ENCODE data around the gene SV2A. TPM values are rescaled to one million over a fixed set of nuclear protein-coding genes. Genes with fewer than 3 reads are reported as not detected.
A peak's percentile ranks its signal among the peaks of the same experiment; 100 is the strongest.

SV2A gene
- total RNA-seq, 1 experiment from 2014 or later: 47.1 TPM

- POLR2A ChIA-PET: interaction anchor here (0.6 to 2.2 kb wide), 7 partner anchors 10 to 1219 kb away, joined by 3 to 16 read pairs (median 4); a partner anchor contains a TSS
- peak overlapping the region; percentile 77 for H3K4me3 Mint-ChIP-seq
Observed at GRCh38 chr1:149937759-149938158, 20.1 kb upstream of the SV2A start.

GRCh38 chr1:149936992-149937705 is 19.5 kb upstream of the SV2A start:
- Mint-ChIP-seq H3K36me3 (no peaks in the 10 kb centered on the region), H3K27ac (peak overlapping the region; percentile 94), H3K27me3 (ENCODE audit: low read depth) (no peaks in the 10 kb centered on the region; the same call in 1 of the 2 replicates), H3K9me3 (no peaks in the 10 kb centered on the region), H3K4me1 (peaks cover 58% of the 10 kb centered on the region), H3K4me3 (peak overlapping the region; percentile 77)
- DNase-seq (ENCODE audit: low spot score) (no peak), ATAC-seq (peak; percentile 33)
- POLR2A ChIA-PET: interaction anchor here (0.6 to 2.2 kb wide), 8 partner anchors 9 to 422 kb away, joined by 3 to 16 read pairs (median 4); a partner anchor contains a TSS
- CTCF ChIA-PET: interaction anchor here (0.5 to 1.5 kb wide), 3 partner anchors 9 to 250 kb away, joined by 4 to 7 read pairs (median 5); partner anchors contain the start of gene SF3B4
- TF ChIP-seq, protein P1, sequence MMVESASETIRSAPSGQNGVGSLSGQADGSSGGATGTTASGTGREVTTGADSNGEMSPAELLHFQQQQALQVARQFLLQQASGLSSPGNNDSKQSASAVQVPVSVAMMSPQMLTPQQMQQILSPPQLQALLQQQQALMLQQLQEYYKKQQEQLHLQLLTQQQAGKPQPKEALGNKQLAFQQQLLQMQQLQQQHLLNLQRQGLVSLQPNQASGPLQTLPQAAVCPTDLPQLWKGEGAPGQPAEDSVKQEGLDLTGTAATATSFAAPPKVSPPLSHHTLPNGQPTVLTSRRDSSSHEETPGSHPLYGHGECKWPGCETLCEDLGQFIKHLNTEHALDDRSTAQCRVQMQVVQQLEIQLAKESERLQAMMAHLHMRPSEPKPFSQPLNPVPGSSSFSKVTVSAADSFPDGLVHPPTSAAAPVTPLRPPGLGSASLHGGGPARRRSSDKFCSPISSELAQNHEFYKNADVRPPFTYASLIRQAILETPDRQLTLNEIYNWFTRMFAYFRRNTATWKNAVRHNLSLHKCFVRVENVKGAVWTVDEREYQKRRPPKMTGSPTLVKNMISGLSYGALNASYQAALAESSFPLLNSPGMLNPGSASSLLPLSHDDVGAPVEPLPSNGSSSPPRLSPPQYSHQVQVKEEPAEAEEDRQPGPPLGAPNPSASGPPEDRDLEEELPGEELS (CRISPR knock-in tag; IDR thresholded peaks at IDR 0.05): no peak
- no peak for TF ChIP-seq IRF1 (CRISPR knock-in tag; IDR thresholded peaks at IDR 0.05)
- TF ChIP-seq, protein P2, sequence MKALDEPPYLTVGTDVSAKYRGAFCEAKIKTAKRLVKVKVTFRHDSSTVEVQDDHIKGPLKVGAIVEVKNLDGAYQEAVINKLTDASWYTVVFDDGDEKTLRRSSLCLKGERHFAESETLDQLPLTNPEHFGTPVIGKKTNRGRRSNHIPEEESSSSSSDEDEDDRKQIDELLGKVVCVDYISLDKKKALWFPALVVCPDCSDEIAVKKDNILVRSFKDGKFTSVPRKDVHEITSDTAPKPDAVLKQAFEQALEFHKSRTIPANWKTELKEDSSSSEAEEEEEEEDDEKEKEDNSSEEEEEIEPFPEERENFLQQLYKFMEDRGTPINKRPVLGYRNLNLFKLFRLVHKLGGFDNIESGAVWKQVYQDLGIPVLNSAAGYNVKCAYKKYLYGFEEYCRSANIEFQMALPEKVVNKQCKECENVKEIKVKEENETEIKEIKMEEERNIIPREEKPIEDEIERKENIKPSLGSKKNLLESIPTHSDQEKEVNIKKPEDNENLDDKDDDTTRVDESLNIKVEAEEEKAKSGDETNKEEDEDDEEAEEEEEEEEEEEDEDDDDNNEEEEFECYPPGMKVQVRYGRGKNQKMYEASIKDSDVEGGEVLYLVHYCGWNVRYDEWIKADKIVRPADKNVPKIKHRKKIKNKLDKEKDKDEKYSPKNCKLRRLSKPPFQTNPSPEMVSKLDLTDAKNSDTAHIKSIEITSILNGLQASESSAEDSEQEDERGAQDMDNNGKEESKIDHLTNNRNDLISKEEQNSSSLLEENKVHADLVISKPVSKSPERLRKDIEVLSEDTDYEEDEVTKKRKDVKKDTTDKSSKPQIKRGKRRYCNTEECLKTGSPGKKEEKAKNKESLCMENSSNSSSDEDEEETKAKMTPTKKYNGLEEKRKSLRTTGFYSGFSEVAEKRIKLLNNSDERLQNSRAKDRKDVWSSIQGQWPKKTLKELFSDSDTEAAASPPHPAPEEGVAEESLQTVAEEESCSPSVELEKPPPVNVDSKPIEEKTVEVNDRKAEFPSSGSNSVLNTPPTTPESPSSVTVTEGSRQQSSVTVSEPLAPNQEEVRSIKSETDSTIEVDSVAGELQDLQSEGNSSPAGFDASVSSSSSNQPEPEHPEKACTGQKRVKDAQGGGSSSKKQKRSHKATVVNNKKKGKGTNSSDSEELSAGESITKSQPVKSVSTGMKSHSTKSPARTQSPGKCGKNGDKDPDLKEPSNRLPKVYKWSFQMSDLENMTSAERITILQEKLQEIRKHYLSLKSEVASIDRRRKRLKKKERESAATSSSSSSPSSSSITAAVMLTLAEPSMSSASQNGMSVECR (CRISPR knock-in tag; IDR thresholded peaks at IDR 0.05; ENCODE audit: borderline replicate concordance): no peak
- TF ChIP-seq RORB (CRISPR knock-in tag; IDR thresholded peaks at IDR 0.05): no peak
- TF ChIP-seq NR2C2 (CRISPR knock-in tag; IDR thresholded peaks at IDR 0.05): no peak
- TF ChIP-seq CDX4 (CRISPR knock-in tag; IDR thresholded peaks at IDR 0.05; ENCODE audit: borderline replicate concordance): no peak
- TF ChIP-seq RELA (CRISPR knock-in tag; IDR thresholded peaks at IDR 0.05; ENCODE audit: borderline replicate concordance): no peak
- TF ChIP-seq TCF7 (CRISPR knock-in tag; IDR thresholded peaks at IDR 0.05; ENCODE audit: low read depth): no peak

More at GRCh38 chr1:149937759-149938158, 20.1 kb upstream of the SV2A start:
- no peak for ATAC-seq
- H3K9me3 Mint-ChIP-seq: no peaks in the 10 kb centered on the region
- no peak for DNase-seq (ENCODE audit: low spot score)
- no peaks in the 10 kb centered on the region for H3K36me3 Mint-ChIP-seq
- H3K4me1 Mint-ChIP-seq: peaks cover 60% of the 10 kb centered on the region
- H3K27ac Mint-ChIP-seq: peak overlapping the region; percentile 94
- TF ChIP-seq ZNF512 (CRISPR knock-in tag; IDR thresholded peaks at IDR 0.05; ENCODE audit: borderline replicate concordance) (no peak), RELA (CRISPR knock-in tag; IDR thresholded peaks at IDR 0.05; ENCODE audit: borderline replicate concordance) (no peak), ATF6 (CRISPR knock-in tag; IDR thresholded peaks at IDR 0.05) (no peak), ZNF423 (CRISPR knock-in tag; IDR thresholded peaks at IDR 0.05) (no peak), HMGA2 (CRISPR knock-in tag; IDR thresholded peaks at IDR 0.05) (no peak), GRHL2 (CRISPR knock-in tag; IDR thresholded peaks at IDR 0.05; ENCODE audit: insufficient replicate concordance, severe bottlenecking) (no peak), ETV6 (CRISPR knock-in tag; IDR thresholded peaks at IDR 0.05) (no peak), TEAD1 (CRISPR knock-in tag; IDR thresholded peaks at IDR 0.05) (no peak), CBFB (CRISPR knock-in tag; IDR thresholded peaks at IDR 0.05; ENCODE audit: low read depth) (no peak), RORB (CRISPR knock-in tag; IDR thresholded peaks at IDR 0.05) (no peak), ELF4 (CRISPR knock-in tag; IDR thresholded peaks at IDR 0.05; ENCODE audit: low read depth) (no peak), KAT7 (CRISPR knock-in tag; IDR thresholded peaks at IDR 0.05; ENCODE audit: borderline replicate concordance) (no peak), SP1 (CRISPR knock-in tag; conservative IDR thresholded peaks at IDR 0.05) (no peak), CDX4 (CRISPR knock-in tag; IDR thresholded peaks at IDR 0.05; ENCODE audit: borderline replicate concordance) (no peak), NFATC4 (CRISPR knock-in tag; IDR thresholded peaks at IDR 0.05) (no peak), SMAD4 (CRISPR knock-in tag; IDR thresholded peaks at IDR 0.05) (no peak)
- no peaks in the 10 kb centered on the region; the same call in 1 of the 2 replicates for H3K27me3 Mint-ChIP-seq (ENCODE audit: low read depth)
- CTCF ChIA-PET: interaction anchor here (0.5 to 1.5 kb wide), 3 partner anchors 10 to 249 kb away, joined by 4 to 7 read pairs (median 5); partner anchors contain the start of gene SF3B4
